ENCODE results near the gene CACNA1E.

DNA sequence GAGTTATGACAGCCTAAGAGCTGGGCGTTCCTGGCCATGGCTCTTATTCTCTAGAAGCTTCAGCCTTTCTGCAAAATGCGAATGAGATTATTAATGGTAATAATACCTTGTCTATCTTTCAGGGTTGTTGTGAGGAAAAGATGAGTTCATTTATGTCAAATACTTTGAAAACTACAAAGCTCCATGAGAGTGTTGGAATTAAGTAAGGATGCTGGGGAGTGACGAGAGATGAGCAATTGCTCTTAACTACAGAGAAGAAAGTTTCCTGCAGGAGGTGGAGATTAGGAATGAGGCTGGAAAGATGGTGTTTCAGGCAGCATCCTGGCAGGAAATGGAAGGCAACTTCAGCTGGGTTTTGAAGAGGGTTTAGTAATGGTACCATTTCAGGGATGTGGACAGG lies 124.2 kb downstream of the CACNA1E start:
- TF ChIP-seq, protein P1, sequence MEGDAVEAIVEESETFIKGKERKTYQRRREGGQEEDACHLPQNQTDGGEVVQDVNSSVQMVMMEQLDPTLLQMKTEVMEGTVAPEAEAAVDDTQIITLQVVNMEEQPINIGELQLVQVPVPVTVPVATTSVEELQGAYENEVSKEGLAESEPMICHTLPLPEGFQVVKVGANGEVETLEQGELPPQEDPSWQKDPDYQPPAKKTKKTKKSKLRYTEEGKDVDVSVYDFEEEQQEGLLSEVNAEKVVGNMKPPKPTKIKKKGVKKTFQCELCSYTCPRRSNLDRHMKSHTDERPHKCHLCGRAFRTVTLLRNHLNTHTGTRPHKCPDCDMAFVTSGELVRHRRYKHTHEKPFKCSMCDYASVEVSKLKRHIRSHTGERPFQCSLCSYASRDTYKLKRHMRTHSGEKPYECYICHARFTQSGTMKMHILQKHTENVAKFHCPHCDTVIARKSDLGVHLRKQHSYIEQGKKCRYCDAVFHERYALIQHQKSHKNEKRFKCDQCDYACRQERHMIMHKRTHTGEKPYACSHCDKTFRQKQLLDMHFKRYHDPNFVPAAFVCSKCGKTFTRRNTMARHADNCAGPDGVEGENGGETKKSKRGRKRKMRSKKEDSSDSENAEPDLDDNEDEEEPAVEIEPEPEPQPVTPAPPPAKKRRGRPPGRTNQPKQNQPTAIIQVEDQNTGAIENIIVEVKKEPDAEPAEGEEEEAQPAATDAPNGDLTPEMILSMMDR (conservative IDR thresholded peaks at IDR 0.05): no peak
- TF ChIP-seq ZFX (IDR thresholded peaks at IDR 0.05): no peak
